ENCODE results near the gene NELFB.

NELFB gene

DNA sequence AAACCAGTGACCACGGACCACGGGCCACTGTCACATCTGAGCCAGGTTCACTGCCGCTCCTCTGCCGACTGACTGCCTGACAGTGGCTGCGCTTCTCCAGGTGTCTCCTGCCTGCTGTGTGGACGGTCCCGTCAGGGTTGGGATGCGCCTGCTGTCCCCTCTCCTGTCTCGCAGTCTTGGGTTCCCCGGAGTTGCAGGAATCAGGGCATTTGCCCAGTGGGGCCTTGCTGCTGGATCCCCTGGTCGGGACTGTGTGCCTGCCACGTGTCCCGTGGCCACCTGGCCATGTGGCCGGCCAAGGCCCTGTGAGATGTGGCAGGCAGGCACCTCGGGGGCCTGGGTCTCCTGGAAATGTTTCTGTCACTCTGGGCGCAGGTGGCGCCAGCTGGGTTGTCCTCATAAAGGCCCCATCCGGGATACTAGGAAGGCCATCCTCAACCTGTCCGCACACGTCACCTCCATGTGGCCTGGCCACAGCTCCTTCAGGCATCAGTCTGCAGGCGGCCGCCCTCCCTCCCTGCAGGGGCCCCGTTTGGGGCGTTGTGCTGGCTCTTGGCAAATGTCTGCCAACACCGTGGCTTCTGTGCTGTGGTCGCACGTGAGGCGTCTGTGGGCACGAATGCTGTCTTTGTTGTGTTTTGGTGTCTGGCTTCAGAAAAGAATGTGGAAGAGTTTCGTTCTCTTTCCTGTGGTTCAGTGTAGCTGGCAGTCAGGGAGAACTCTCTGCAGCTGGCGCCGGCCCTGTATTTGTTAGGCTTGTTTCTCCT lies 16.0 kb downstream of the NELFB start:
- DNase-seq, result no peak

DNA sequence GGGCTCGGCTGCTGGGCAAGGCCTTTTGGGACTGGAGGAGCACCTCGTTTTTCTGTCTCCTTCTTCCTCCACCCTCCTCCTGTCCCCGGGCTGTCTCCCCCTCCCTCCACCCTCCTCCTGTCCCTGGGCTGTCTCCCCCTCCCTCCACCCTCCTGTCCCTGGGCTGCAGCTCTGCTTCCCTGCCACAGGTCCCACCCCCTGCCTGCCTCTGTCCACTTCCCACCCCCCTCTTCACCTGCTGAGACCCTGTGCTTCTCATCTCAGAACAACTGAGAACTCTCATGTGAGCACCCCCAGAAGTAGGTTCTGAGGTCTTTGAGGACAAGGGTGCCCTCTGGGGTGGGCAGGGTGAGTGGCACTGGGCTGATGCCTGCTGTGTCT lies 16.6 kb downstream of the NELFB start:
- DNase-seq, result no peak

DNA sequence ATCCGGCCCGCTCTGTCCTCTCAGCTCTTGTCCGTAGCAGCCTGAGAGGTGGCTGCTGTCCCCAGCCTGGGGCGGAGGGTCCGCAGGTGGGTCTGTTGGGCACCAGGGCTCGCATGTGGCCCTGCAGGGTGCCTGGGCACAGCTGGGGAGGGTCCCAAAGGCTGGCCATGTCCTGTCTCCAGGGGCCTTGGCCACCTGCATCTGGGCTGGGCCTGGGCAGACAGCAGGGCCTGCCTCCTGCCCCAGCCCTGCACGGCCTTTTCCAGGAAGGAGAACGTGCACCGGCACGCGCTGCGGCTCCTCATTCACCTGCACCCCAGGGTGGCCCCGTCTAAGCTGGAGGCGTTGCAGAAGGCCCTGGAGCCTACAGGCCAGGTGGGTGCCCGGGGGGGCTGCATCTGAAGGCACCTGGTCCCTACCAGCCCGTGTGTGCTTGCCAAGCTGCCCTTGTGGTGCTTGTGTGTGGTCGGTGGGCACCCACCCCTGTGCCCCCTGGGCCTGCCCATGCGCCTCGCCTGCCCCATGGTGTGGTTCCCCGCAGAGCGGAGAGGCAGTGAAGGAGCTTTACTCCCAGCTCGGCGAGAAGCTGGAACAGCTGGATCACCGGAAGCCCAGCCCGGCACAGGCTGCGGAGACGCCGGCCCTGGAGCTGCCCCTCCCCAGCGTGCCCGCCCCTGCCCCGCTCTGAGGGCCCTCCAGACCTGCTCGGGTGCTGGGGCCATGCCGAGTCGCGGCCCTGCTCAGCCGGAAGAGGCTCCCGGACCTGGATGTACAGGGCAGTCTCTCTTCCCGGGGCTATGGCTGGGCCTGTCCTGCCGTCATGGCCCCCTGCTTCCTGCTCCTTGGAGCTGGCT lies 17.3 kb downstream of the NELFB start:
- DNase-seq, result no peak

DNA sequence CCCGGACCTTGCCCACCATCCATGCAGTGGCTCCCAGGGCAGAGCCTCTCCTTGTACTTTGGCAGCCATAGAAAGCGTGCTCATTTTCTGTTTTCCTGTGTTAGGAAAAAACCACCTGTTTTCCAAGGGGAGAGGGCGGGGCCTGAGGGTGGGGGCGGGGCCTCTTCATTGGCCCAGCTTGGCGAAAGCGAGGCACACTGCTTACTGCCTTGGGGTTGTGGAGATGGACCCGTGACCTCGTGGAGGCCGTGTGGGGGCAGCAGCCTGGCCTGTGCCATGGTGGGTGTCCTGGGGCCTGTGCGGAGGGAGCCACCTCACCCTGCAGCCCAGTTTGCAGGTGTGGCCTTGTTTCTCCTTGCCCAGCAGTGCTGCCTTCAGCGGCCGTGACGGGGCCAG lies 18.0 kb downstream of the NELFB start:
- DNase-seq, result no peak

DNA sequence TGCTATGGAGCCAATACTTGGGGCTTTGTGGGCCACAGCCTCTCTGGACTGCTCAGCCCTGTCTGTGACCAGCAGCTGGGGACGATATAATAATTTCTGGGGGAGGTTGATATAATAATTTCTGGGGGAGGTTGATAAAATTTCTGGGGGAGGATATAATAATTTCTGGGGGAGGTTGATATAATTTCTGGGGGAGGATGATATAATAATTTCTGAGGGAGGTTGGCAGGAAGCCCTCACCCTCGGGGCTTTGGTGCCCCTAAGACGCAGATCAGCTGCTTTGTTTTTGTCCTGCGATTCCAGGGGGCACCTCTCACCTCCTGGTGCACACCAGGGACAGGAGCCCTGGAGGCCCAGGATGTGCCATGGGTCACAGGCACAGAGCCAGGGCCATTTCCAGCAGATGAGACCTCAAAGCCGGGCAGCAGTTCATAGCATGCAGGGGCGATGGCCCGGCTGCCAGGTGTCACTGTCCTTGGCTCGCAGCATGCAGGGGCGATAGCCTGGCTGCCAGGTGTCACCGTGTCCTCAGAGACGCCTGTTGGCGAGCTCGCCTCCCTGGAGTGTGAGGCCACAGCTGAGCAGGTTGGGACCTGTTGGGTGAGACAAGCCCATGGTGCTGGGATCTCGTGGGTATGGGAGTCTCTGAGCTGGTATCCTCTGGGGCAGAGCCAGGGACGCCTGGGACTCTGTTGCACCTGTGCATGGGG lies 18.6 kb downstream of the NELFB start:
- no peak for DNase-seq

DNA sequence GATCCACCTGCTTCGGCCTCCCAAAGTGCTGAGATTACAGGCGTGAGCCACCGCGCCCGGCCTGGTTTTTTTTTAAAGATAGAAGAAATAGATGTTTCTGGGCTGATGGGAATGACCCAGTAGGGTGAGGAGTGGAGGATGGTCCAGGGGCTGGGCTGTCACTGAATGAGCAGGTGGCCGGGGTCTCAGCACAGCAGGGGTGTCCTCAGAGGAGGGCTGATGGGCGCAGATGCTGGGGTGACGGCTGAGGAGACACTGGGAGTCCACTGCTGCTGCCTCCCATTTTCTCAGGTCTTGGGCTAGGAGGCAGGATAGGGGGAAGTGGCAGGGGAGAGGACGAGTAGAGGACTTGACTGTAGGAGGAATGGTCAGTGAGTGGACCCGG lies 20.1 kb downstream of the NELFB start:
- no peak for DNase-seq

DNA sequence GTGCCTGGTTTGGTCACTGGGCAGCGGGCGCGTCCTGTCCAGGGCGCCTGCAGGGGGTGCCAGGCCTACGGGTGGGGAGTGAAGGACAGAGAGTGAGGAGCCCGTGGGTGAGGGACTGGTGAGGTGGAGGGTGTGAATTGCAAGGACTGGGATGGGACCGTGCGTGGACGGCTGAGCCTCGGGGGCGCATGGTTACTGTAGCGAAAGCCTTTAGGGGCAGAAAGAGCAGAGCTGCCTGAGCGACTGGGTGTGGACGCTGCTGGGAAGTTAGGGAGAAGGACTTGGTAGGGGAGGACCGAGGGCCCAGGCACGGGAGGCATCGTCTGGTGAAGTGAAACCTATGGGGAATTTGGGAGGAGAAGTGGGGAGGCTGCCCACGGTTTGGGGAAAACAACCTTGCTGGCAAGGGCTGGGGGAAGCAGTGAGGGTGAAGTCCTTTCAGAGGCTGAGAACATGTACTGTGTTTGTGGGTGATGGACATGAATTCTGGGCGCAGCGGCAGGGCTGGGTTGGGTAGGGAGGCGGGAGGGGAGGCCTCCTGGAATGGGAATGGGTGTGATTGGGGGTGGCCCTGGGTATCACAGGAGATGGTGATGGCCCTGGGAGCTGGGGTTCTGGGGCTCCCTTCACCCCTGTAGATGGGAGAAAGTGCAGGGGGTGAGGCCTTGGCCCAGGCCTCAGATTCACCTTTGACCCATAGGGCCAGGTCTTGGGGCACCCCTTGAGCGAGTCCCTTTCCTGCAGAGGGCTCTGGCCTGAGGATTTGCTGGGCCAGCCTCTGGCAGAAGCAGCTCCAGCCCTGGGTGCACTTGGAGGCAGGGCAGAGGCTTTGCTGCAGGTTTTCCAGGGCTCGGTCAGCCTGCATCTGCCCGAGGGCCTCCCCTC lies 20.7 kb downstream of the NELFB start:
- no peak for DNase-seq

DNA sequence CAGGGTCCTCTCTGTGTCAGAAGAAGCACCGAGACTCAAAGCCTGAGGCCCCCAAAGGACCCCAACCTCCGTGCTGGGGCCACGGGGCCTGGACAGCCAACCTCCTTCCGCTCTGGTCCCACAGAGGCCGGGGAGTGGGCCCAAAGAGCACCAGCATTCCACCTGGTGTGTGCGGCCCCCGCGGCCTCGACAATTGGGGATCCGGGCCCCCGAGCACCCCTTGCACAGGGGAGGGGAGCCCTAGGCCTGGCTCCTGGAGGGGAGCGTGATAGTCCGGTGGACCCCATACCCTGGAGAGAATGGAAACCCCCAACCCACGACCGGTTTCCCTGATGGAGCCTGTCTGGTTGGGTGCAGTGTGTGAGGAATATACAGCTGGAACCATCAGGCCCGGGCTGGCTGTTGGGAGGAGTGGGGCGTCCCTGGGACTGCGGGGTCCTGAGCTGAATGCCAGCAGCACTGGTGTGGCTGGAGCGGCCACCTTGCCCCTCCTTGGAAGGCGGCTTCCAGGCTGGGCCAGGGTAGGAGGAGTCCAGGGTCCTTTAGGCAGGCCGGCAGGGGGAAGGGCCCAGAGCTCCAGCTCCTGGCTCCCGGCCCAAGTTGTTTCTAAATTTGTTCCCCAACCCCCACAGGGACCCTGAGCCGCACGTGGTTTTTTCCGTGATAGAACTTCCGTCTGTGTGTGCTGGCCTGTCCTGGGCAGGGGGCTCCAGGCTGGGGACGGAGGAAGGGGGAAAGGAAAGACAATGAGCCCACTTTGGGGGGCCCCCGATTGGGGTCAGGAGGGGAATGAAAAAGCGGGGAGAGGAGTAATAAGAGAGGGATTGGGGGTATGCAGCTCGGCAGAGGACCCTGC lies 21.6 kb downstream of the NELFB start:
- DNase-seq, result no peak

DNA sequence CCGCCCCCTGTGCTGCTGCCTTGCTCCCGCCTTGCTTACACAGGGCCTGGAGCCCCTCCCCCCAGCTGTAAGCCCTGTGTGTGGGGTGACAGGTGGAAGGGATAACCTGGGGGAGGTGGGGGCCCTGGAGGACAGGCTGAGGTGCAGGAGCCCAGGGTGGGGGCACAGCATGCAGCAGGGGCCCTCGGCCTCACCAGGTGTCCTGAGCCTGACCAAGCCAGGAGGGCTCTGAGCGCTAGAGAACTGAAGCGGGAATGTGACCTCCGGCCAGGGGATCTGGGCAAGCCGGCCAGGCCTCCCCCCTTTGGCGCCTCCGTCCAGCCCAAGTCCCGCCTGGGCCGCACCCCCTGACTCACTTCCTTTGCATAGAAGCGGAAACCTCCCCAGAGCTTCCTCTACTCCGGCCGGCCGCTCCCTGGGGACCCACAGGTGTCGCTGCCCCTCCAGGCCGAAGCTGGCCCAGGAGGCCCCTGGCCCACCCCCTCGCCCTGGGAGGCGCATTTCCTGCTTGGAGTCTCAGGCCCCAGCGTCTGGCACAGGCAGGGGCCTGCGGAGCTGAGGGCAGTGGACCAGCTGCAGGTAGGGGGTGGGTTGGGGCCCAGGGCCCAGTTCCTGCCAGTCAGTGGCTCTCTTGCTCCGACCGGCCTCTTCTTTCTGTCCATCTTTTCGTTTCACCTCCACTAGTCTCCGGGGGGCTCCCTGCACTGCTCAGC lies 22.4 kb downstream of the NELFB start, which contains the start of gene TOR4A:
Gene TOR4A (plus strand): TSS at position 398 of the 713 bp plus-strand sequence. CDS start 964 bp downstream, outside the sequence.
- no peak for DNase-seq

DNA sequence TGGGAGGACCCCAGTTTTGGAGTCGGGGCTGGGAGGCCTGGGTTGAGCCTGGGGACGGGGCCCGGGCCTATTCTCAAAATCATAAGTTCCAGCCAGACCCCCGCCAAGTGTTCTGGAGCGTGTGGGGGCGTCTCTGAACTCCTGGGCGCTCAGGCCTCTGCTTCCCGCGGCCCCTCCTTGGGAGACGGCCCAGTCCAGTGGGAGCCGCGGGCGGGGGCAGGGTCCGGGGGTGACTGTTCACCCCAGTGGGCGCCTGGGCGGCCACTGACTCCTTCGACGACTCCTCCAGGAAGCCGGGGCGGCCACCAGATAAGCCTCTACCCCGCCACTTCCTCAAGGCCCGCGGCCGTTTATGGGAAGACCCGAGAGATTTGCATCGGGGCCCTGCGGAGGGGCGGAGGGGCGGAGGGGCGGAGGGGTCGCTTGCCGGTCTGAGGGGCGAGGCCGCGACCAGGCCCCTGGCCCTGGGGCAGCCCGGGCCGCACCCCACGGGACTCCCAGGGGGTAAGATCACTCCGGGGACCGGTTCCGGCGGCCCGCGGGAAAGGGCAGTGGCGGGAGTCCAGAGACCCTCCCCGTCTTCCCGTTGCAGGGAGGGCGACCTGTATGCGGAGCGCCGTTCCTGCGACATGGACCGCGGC lies 23.1 kb downstream of the NELFB start:
- DNase-seq, result no peak

DNA sequence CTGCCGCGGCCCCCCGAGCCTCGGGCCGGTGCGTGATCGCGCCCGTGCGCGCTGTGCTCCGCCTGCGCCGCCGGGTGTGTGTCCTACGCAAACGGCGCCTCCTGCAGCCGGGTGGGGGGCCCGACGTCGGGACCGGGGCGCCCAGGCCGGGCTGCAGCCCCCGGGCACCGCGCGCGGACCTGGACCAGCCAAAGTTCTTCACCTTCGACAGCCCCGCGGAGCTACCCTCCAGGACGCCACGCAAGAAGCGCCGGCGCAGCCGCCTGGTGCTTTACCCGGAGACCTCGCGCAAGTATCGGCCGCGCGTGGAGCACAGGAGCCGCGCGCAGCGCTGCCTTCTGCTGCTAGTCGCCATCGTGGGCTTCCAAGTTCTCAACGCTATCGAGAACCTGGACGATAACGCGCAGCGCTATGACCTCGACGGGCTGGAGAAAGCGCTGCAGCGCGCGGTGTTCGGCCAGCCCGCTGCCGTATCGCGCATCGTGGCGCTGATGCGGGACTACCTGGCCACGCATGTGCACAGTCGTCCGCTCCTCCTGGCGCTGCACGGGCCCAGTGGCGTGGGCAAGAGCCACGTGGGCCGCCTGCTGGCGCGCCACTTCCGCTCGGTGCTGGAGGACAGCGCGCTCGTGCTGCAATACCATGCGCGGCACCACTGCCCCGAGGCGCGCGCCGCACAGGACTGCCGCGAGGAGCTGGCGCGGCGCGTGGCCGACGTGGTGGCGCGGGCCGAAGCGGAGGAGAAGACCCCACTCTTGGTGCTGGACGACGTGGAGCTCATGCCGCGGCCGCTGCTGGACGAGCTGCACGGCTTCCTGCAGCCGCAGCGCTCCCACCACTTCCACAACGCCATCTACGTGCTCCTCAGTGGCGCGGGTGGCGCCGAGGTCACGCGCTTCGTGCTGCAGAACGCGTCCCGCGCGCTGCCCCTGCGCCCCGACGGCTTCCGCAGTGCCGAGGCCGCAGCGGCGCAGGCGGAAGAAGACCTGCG lies 23.9 kb downstream of the NELFB start:
- DNase-seq, result no peak

DNA sequence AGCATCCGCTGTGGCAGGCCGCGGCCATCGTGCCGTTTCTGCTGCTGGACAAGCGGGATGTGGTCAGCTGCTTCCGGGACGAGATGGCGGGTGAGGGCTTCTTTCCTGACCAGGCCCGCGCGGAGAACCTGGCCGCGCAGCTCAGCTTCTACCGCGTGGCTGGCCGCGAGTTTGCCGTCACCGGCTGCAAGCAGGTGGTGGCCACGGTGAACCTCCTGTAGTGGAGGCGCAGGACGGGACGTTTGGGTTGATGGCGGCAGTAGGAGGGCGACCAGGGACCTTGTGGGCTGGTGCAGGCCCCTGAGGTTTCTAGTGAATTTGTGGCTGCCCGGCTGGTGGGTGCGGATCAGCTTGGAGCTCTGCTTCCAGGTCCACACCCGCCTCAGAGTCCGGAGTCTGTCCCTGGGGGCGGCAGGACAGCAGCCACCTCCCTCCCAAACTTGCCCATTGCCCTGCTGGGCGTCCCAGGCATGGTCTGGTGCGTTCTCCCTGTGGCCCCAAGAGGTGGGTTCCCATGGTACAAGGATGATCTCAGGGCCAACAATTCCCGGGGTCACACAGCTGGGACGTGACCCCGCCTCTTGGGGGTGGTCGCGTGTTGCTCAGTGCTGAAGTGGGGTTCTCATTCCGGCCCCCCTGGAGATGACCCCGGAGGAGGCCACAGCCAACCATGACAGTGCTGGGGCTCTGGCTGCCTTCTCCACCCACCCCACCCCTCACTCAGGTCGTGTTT lies 24.8 kb downstream of the NELFB start:
- DNase-seq, result no peak

DNA sequence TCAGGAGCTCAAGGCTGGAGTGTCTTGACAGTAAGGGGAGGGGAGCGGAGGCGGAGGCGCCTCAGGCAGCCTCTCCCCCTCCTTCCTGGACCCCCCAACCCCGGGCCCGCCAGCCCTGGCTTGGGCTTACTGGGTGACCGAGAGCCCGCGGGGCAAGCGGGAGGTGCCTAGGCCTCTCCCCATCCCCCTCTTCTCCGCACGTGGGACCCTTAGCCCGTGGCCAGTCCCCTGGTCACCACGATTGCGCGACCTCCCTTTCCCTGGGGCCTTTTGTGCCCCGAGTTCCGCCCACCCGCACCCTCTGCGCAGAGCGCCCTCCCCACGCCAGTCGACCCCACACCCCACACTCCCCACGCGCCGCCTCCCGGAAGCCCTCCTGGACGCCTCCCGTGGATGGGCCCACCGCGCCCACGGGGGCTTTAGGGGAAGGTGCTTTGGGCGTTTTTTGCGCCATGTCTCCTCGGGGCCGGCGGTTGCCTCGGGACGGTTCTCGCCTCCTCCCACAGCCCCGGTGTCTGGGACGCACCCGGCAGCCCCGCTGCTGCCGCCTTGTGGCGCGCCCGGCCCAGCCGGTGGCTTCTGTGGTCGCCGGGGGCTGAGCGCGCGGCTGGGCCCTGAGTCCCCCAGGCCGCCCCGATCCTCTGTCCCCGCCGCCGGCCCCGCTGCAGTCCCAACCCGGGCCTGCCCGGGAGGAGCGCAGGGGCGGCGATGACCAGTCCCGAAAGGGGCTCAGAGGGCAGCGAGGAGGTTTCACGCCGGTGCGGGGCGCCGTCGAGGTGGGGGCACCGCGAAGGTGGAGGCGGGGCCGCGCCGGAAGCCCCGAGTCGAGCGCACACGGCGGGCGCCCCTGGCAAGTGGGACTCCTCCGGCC lies 25.6 kb downstream of the NELFB start:
- no peak for DNase-seq

DNA sequence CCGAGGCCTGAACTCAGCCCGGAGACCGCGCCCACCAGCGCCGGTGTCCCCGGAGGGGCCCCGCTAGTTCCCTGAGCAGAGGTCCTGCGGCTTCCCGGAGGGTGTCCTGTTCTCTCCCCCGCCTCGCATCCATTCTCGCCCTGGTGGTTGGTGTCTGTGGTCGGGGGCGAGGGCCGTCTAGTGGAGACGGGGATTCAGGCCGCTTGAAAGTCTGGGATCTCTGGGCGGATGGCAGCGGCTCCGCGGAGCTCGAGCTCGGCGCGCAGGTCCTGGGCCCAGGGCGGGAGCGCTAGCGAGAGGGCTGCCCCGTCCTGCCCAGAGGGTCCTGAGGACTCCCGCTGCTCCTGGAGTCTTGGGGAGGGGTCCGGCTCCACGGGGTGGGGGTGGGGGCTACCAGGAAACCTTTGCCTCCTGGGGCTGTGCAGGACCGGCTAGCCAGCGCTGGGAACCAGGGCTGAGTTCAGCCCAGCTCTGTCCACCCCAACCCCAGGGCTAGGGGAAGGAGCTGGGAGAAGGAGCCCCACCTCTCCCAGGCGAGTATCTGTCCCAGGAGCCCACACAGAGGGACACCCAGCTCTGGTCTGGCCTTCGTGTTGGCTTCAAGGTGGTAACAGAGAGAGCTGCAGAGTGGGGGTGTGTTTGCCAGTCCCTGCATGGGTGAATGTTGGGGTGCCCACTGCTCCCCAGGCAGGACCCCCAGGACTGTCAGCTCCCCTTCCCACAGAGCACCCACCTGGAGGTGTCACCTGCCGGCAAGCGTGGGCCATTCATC lies 26.4 kb downstream of the NELFB start:
- no peak for DNase-seq

DNA sequence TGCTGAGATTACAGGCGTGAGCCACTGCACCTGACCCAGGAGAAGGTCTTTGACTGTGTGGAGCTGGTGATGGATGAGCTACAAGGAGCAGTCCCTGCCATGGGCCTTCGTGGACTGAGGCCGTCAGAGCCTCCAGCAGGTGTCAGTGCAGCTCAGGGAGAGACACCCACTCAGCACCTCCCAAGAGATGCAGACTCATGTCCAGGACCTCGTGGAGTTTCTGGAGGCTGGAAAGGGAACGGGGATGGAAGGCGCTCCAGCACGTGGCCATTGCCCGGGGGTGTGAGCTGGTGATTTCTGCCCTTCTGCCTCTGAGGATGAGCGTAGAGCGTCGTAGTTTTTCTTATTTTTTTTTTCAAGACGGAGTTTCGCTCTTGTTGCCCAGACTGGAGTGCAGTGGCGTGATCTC lies 31.9 kb downstream of the NELFB start:
- no peak for DNase-seq

DNA sequence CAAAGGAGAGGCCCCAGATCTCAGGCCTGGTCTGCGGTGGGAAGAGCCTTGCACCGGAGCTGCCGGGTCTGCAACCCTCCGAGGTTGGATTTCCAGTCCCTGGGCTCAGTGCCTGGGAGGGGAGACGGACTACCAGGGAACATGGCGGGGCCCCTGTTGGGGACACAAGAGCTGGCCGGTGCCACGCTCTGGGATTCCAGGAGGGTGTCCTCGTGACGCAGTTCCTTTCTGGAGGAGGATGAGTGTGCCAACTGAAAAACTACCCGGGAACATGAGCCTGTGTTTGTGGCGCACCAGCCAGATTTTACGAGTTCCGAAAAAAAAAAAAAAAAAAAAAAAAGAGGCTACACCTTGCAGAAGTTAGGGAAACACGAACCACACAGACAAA lies 38.0 kb downstream of the NELFB start:
- DNase-seq, result no peak

Measured in stimulated activated CD4-positive, alpha-beta T cell treated with anti-CD3 and anti-CD28 coated beads, Interleukin-4, amount 100 ng/mL, for 4 hours (primary cell).